DMS53 (cell line): ENCODE results near the gene PDE7B.

ENCODE experiments used
- DNase-seq: peaks from one replicate; lab custom pipeline; 2025; lab: John Stamatoyannopoulos, UW

Gene PDE7B

GRCh38 chr6:135890876-135891275 lies 39.4 kb downstream of the PDE7B start:
- DNase-seq = no peak

GRCh38 chr6:135891710-135892109 lies 40.2 kb downstream of the PDE7B start:
- no peak for DNase-seq

GRCh38 chr6:135895231-135895911 lies 43.9 kb downstream of the PDE7B start:
- no peak for DNase-seq

DNA sequence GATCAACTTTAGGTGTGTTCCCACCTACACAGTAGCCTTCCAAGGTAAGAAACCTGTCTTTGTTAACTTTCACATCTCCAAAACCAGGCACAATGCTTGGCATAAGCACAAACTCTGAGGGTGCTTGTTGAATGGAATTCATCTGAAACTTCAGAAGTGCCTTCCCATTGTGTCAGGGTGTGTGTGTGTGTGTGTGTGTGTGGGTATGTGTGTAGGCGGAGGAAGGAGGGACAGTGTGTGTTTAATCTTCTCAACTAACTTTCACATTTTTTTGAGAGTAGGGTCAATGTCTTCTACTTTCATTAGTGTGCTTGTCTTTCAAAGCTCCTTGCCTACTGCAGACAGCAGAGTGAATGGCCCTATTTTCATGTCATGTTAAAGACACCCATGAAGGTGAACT lies 45.6 kb downstream of the PDE7B start:
- DNase-seq = no peak

DNA sequence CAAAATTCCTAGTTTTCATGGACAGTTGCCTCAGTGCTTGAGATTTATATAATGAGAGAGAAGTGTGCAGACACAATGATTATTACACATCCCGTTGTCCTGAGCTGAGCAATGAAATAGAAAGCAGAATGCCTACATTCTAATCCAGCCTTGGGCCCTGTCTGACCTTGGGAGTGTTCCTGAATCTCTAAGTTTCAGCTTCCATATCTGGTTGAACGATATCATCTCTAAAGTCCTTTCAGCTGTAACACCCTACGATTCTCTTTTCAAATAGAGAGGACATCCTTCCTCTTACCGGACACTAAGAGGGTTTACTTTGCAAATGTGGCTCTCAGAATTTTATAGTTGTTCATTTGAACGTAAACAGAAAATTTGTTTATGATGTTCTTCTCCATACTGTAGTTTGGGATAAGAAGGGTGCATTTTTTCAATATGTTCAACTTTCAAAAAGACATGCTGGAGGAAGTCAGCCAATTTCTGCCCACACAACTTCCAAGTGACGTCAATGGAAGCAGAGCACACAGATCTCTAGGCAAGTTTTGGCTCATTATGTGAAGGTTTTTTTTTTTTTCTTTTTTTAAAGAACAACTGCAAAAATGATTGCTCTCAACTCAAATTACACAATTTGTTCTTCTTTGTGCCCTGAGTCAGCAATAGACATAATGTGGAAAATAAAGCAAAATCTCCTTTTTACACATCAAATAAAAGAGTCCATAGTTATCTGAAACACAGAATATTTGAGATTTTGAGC lies 50.4 kb downstream of the PDE7B start:
- no peak for DNase-seq

GRCh38 chr6:135902756-135903331 lies 51.3 kb downstream of the PDE7B start:
- DNase-seq = no peak

DNA sequence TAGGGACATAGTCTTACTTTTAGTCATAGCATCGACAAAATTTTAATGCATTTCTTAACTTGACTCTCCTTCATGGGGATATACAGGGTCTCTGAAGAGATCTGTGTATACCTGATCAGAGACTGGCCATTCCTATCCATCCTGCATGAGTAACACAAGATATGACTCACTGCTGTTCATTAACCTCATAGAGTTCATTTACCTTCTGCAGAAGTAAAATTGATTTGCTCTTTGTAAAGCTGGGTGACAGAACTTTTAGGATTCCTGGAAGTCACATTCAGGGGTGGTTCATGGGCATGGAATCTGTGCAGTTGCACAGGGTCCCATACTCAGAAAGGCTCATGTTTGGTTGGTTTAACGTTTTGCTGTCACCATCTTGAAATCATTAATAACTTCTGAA lies 53.2 kb downstream of the PDE7B start:
- no peak for DNase-seq

- no peak for DNase-seq
Observed at GRCh38 chr6:135905604-135906300, 54.3 kb downstream of the PDE7B start.

- DNase-seq = no peak
Observed at GRCh38 chr6:135906542-135906941, 55.0 kb downstream of the PDE7B start.

DNA sequence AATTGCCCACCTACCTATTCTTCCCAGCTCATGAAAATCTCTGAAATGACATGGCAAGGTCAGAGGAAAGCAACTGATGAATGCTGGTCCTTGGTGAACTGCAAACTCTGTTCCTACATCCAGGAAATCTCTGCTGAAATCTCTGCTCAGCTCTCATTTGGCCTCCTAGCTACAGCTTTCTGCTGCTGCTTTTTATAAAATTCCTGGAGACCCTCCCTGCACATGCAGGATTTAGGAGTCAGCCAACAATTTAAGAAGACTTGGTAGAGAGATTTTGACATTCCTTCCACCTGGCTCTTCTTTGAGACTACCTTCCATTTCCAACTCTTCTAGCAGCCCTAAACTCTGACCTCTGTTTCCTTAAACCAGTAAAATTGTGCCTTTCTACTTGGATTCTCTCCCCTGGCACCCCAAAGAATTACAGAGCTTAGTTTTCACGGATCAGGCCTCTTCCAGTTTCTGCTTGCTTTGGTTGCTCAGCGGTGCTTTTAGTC lies 55.5 kb downstream of the PDE7B start:
- no peak for DNase-seq

GRCh38 chr6:135909737-135910387 lies 58.4 kb downstream of the PDE7B start:
- DNase-seq = peak; percentile 87

DNA sequence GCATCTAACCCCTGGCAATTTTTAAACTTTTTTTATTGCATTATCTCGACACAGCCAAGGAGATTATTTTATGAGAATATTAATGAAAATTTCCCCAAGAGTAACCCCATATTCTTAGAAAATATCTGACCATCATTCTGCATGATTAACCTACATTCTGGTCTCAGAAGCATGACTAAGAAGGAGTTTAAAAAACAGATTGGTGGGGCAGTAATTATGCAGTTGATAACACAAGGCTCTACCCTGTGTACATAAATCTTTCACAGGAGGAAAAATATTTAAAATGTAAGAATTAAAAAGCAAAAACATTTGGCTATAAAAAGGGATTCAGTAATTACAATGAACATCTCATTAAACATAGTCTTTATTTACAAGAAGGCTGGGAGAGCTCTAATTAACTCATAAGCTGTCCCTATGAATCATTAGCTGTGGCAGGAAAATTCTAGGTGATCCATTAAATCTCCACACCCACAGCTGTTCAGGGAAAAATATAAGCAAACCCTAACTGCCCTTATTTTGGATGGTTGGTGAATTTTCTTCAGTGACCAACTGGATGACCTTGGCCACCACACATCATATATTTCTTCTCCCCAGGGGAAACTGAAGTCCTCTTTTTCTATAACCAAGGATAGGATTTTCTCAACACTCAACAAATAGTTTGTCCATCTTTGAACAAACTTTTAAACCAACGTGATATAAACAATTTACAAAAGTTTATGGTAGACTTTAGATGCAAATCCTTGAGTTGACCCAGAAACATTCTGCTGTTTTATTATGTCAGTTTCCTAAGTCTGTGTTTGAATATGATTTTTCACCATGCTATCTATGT lies 59.5 kb downstream of the PDE7B start:
- DNase-seq = no peak

DNA sequence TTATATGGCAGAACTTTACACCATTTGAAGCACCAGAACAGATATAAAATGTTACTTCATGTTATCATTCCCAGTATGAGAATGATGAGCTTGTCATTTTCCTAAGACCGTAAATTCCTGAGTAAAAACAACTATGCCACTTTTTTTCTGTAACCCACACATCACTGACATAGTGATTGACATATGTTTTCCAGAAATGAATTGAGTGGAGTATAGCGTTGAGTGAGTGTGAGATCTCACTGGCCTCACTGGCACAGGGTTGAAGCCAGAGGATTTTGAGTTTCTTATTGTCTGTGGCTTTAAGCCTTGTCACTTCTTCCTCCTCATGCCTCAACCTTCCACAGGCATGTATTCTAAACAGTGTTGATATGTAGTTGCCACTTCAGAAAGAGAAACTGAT lies 62.3 kb downstream of the PDE7B start:
- DNase-seq = no peak

GRCh38 chr6:135919026-135919425 lies 67.5 kb downstream of the PDE7B start:
- no peak for DNase-seq

DNA sequence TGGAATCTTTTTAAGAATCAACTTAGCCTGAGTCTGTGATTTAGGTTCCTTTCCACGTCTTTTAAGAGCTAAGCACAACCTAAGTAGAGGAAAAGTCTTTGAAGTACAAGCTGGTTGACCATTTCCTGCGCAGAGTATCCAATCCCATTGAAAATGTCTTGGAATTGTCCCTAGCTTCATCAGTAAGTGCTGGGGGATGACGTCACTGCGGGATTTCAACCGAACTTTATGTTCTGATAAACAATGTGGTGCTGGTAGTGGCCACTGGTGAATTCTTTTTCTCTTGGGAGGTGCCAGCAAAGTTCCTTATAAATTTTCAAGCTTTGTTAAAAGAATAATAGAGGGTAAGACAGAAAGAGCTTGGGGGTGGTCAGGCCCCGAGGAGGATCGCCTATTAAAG lies 69.2 kb downstream of the PDE7B start:
- no peak for DNase-seq

DNA sequence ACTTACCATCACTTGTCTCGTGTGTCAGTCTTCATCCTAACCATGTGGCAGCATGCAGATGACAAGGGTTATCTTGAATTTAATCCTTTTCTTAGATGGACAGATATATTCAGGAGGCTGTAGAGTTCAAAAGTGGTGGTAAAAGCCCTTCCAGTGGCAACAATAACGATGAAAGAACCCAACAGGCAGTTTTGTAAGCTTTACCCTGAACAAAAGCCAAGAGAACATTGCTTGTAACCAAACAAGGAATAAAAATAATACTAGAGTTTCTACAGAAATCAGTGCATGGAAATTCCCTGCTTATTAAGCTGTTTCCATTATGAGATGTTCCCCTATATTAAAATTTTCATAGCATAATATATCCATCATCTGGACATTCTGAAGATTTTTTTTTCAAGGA lies 69.7 kb downstream of the PDE7B start:
- DNase-seq = no peak

GRCh38 chr6:135922174-135922573 lies 70.7 kb downstream of the PDE7B start:
- DNase-seq = peak; percentile 33

- no peak for DNase-seq
Observed at GRCh38 chr6:135922746-135923145, 71.2 kb downstream of the PDE7B start.

DNA sequence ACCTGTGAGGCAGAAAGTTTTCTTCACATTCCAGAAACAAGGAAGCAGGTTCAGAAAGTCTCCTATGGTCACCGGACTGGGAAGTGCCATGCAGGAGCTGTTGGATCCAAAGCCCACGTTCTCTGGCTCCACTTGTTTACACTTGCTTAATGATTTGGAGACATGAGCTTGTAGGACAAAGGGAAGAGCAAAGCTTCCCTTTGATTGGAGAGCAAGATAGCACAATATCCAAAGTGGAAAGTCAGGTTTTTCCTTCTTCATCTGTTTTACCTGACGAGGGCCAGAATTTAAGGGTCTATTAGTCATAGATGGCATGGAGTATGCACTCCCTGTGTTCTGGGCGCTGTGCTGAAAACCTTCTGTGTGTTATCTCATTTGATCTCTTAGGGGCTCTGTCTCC lies 81.2 kb downstream of the PDE7B start:
- DNase-seq = peak; percentile 93

DNA sequence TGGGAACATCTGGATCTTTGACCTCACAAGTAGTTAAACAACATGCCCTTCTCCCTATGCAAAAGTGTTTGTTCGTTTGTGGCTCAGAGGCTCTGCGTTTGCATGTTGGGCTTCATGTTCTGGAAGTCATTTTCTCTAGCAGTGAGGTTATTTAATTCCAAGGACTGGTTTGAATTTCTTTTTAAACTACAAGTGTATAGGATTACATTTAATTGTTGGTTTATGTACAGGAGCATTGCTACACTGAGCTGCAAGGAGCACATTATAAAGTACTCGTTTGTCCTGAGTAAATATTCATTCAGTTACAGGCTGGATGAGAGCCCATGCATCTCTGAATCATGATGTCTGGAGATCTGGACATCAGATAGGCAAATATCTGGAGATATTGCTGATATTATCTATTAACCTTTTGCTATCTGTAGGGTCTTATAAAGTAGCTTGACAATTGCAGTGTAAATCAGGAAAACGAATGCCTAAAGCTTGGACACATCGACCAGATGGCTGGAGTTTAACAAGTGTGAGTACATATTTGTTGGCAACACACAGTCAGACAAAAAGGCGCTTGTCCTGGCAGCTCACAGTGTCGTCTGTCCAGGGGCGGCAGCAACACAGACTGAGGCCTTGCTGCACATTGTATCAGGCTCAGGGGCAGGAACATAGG lies 84.6 kb downstream of the PDE7B start:
- DNase-seq = peak; percentile 50

GRCh38 chr6:135936606-135937005 lies 85.1 kb downstream of the PDE7B start:
- DNase-seq = peak; percentile 8
